DND-41 (cell line): ENCODE data around the gene AKAP13.
"Not testable (repeated sequence)": the region's sequence is repeated elsewhere in the genome, so short reads cannot be mapped to it uniquely, and the experiment has no call there.

Experiments used
- CTCF ChIP-seq: IDR thresholded peaks from 2 replicates; pipeline ENCODE4 v1.5.1; 2012; ENCODE audit warnings: borderline replicate concordance, low read length, moderate library complexity, mild to moderate bottlenecking; ENCODE audit not compliant: poor library complexity, severe bottlenecking; ENCODE audit errors: extremely low read depth
- EZH2 ChIP-seq: IDR thresholded peaks from 3 replicates; pipeline ENCODE4 v1.6.1; 2012; ENCODE audit warnings: borderline replicate concordance, low read depth, mild to moderate bottlenecking, moderate library complexity, low read length, inconsistent platforms; ENCODE audit not compliant: severe bottlenecking

GRCh38 chr15:85535533-85536330, 155.3 kb downstream of the AKAP13 start:
- not testable (repeated sequence) for TF ChIP-seq CTCF, EZH2
